Measurements from ENCODE around the gene PLXNA4.

GRCh38 chr7:132328047-132328620, 248.1 kb downstream of the PLXNA4 start:
- TF ChIP-seq CTCF (IDR thresholded peaks at IDR 0.05), result no peak
- TF ChIP-seq POLR2AphosphoS5 (IDR thresholded peaks at IDR 0.05), result no peak
- TF ChIP-seq POLR2A (IDR thresholded peaks at IDR 0.05), result no peak
- TF ChIP-seq EP300 (IDR thresholded peaks at IDR 0.05), result no peak

All from gastroesophageal sphincter (tissue), 3 donors.